Mesenchymal stem cell (in vitro differentiated cells and primary cell): ENCODE results near the gene DNAH2.
A peak's percentile ranks its signal among the peaks of the same experiment; 100 is the strongest.

ENCODE experiments used
- DNase-seq: peaks from one replicate; pipeline ENCODE4 v3.0.0-alpha.2; 2013
- H2AFZ ChIP-seq: one replicate; pipeline ENCODE4 v1.6.1; 2013; ENCODE audit warnings: low read depth, mild to moderate bottlenecking, control low read depth, inconsistent platforms, low read length, moderate library complexity
- H2AK5ac ChIP-seq: 2 replicates; pipeline ENCODE4 v1.6.1; 2013; ENCODE audit warnings: low read length, moderate library complexity, mild to moderate bottlenecking, inconsistent platforms; ENCODE audit not compliant: severe bottlenecking
- H2BK120ac ChIP-seq: one replicate; pipeline ENCODE4 v1.6.1; 2013; ENCODE audit warnings: low read depth, mild to moderate bottlenecking, inconsistent platforms, low read length, moderate library complexity
- H2BK12ac ChIP-seq, 2 experiments: one replicate each; pipeline ENCODE4 v1.6.1; 2013; ENCODE audit warnings: inconsistent platforms in 2 of 2, low read length in 2 of 2, mild to moderate bottlenecking in 2 of 2, moderate library complexity in 2 of 2, control low read depth in 1 of 2
- H2BK15ac ChIP-seq: one replicate; pipeline ENCODE4 v1.6.1; 2013; ENCODE audit warnings: mild to moderate bottlenecking, low read depth, inconsistent platforms; ENCODE audit not compliant: poor library complexity, severe bottlenecking
- H2BK5ac ChIP-seq: 2 replicates; pipeline ENCODE4 v1.6.1; 2013; ENCODE audit warnings: low read depth, mild to moderate bottlenecking, low read length, control low read depth, inconsistent platforms; ENCODE audit not compliant: poor library complexity, severe bottlenecking
- H3K14ac ChIP-seq, 2 experiments: one replicate each; pipeline ENCODE4 v1.6.1; 2013; ENCODE audit warnings: inconsistent platforms in 2 of 2, low read length in 2 of 2, control low read depth in 1 of 2, mild to moderate bottlenecking in 1 of 2, moderate library complexity in 1 of 2
- H3K18ac ChIP-seq, 2 experiments: one replicate each; pipeline ENCODE4 v1.6.1; 2013; ENCODE audit warnings: inconsistent platforms in 2 of 2, low read length in 2 of 2, control low read depth in 1 of 2, low read depth in 1 of 2, mild to moderate bottlenecking in 1 of 2
- H3K23ac ChIP-seq, 2 experiments: one replicate each; pipeline ENCODE4 v1.6.1; 2013; ENCODE audit warnings: inconsistent platforms in 2 of 2, low read length in 2 of 2, mild to moderate bottlenecking in 2 of 2, moderate library complexity in 2 of 2, control low read depth in 1 of 2
- H3K27ac ChIP-seq: 2 replicates; pipeline ENCODE4 v1.5.1; 2013; ENCODE audit warnings: mild to moderate bottlenecking, moderate library complexity, low read length, control low read depth, inconsistent platforms; ENCODE audit not compliant: poor library complexity, severe bottlenecking
- H3K27me3 ChIP-seq, 2 experiments: 2 replicates each; pipeline versions ENCODE4 v1.6.1 to v1.7.0; 2013; ENCODE audit warnings: low read length in 2 of 2, mild to moderate bottlenecking in 2 of 2, moderate library complexity in 2 of 2, control low read depth in 1 of 2, inconsistent platforms in 1 of 2; ENCODE audit not compliant: control insufficient read depth in 1 of 2, insufficient read depth in 1 of 2
- H3K36me3 ChIP-seq, 2 experiments: 2 replicates each; pipeline versions ENCODE4 v1.6.1 to v1.7.0; 2013; ENCODE audit warnings: low read length in 2 of 2, control low read depth in 1 of 2, inconsistent platforms in 1 of 2, low read depth in 1 of 2, mild to moderate bottlenecking in 1 of 2; ENCODE audit not compliant: insufficient read depth in 2 of 2, control insufficient read depth in 1 of 2
- H3K4ac ChIP-seq, 2 experiments: one replicate each; pipeline ENCODE4 v1.6.1; 2013; ENCODE audit warnings: inconsistent platforms in 2 of 2, low read length in 2 of 2, mild to moderate bottlenecking in 2 of 2, moderate library complexity in 2 of 2, control low read depth in 1 of 2, low read depth in 1 of 2
- H3K4me1 ChIP-seq: 2 replicates; pipeline ENCODE4 v1.6.1; 2013; ENCODE audit warnings: low read depth, low read length, control low read depth; ENCODE audit not compliant: control insufficient read depth, insufficient read depth
- H3K4me2 ChIP-seq: 2 replicates; pipeline ENCODE4 v1.6.1; 2013; ENCODE audit warnings: low read length, mild to moderate bottlenecking, inconsistent platforms; ENCODE audit not compliant: poor library complexity, severe bottlenecking
- H3K4me3 ChIP-seq, 2 experiments: 2 replicates each; pipeline versions ENCODE4 v1.5.1 to v1.7.0; 2013; ENCODE audit warnings: low read length in 2 of 2, mild to moderate bottlenecking in 2 of 2, control low read depth in 1 of 2, low read depth in 1 of 2; ENCODE audit not compliant: insufficient read depth in 1 of 2
- H3K79me1 ChIP-seq: replicated peaks from 2 replicates; pipeline ENCODE4 v1.6.1; 2013; ENCODE audit warnings: mild to moderate bottlenecking, control low read depth, low read length, inconsistent platforms; ENCODE audit not compliant: poor library complexity, severe bottlenecking
- H3K9ac ChIP-seq: 2 replicates; pipeline ENCODE4 v1.7.0; 2013; ENCODE audit warnings: mild to moderate bottlenecking, low read length, moderate library complexity
- H3K9me3 ChIP-seq: 2 replicates; pipeline ENCODE4 v1.7.0; 2013; ENCODE audit warnings: mild to moderate bottlenecking, low read length; ENCODE audit not compliant: control insufficient read depth
- H4K8ac ChIP-seq: one replicate; pipeline ENCODE4 v1.6.1; 2013; ENCODE audit warnings: inconsistent platforms, mild to moderate bottlenecking, low read length, moderate library complexity
- H4K91ac ChIP-seq: one replicate; pipeline ENCODE4 v1.6.1; 2013; ENCODE audit warnings: mild to moderate bottlenecking, low read length, inconsistent platforms
- WGBS: methylation state at CpG from one replicate; pipeline ENCODE4 v1.1.7; 2013; ENCODE audit warnings: mixed read lengths; 5-methylcytosine and 5-hydroxymethylcytosine counted together

Gene DNAH2

GRCh38 chr17:7707858-7708750 is 9.4 kb upstream of the DNAH2 start:
- Histone ChIP-seq H2BK12ac (no peak overlapping the region), H3K4ac (no peak overlapping the region), H3K4me1 (peaks cover 25% of the 10 kb centered on the region), H3K9me3 (no peaks in the 10 kb centered on the region), H3K9ac (no peak overlapping the region), H2BK5ac (no peak overlapping the region), H3K36me3 (peaks cover under 1 to 5% of the 10 kb centered on the region in 2 experiments), H2AK5ac (no peak overlapping the region), H2BK15ac (peak overlapping the region; percentile 7), H3K79me1 (peaks cover 2% of the 10 kb centered on the region), H3K14ac (no peak overlapping the region), H2BK120ac (no peak overlapping the region), H3K4me2 (no peak overlapping the region), H3K4me3 (no peak overlapping the region), H3K18ac (no peak overlapping the region), H2AFZ (no peak overlapping the region), H3K27ac (no peak overlapping the region), H3K27me3 (peaks cover 59 to 74% of the 10 kb centered on the region in 2 experiments), H4K8ac (no peak overlapping the region), H4K91ac (no peak overlapping the region), H3K23ac (no peak overlapping the region)
- no peak for DNase-seq
- 92% methylated on average over 22 of the region's 22 CpGs for WGBS

- Histone ChIP-seq H3K23ac (no peak overlapping the region), H3K9ac (no peak overlapping the region), H2AK5ac (no peak overlapping the region), H3K4ac (no peak overlapping the region), H4K91ac (no peak overlapping the region), H2BK15ac (no peak overlapping the region), H2BK12ac (no peak overlapping the region), H2BK5ac (no peak overlapping the region), H3K9me3 (no peaks in the 10 kb centered on the region), H3K4me3 (no peak overlapping the region), H3K36me3 (peaks cover 0 to 2% of the 10 kb centered on the region in 2 experiments), H3K4me1 (peaks cover 21% of the 10 kb centered on the region), H2BK120ac (no peak overlapping the region), H3K27ac (no peak overlapping the region), H2AFZ (no peak overlapping the region), H3K79me1 (peaks cover 2% of the 10 kb centered on the region), H3K14ac (no peak overlapping the region), H3K4me2 (no peak overlapping the region), H3K27me3 (peaks cover 54 to 79% of the 10 kb centered on the region in 2 experiments), H4K8ac (no peak overlapping the region), H3K18ac (no peak overlapping the region)
- 92% methylated on average over 8 of the region's 11 CpGs for WGBS
- DNase-seq, result no peak
These were observed 8.5 kb upstream of the DNAH2 start for GRCh38 chr17:7709031-7709430.

GRCh38 chr17:7710301-7710700 is 7.2 kb upstream of the DNAH2 start:
- Histone ChIP-seq H3K27me3 (peaks cover 47 to 78% of the 10 kb centered on the region in 2 experiments), H3K27ac (no peak overlapping the region), H2BK15ac (no peak overlapping the region), H2AFZ (no peak overlapping the region), H3K14ac (no peak overlapping the region), H3K18ac (no peak overlapping the region), H3K4me3 (no peak overlapping the region), H2AK5ac (no peak overlapping the region), H3K4ac (no peak overlapping the region), H3K9me3 (no peaks in the 10 kb centered on the region), H2BK12ac (no peak overlapping the region), H3K4me2 (no peak overlapping the region), H3K4me1 (peaks cover 13% of the 10 kb centered on the region), H4K91ac (no peak overlapping the region), H3K23ac (no peak overlapping the region), H3K79me1 (peaks cover 2% of the 10 kb centered on the region), H4K8ac (peak overlapping the region; percentile 83), H2BK5ac (no peak overlapping the region), H3K9ac (no peak overlapping the region), H3K36me3 (peaks cover 0 to 2% of the 10 kb centered on the region in 2 experiments), H2BK120ac (no peak overlapping the region)
- WGBS, result 77% methylated on average over 7 of the region's 7 CpGs
- DNase-seq, result no peak

GRCh38 chr17:7711051-7711755 is 6.3 kb upstream of the DNAH2 start:
- Histone ChIP-seq H3K4me2 (no peak overlapping the region), H4K91ac (no peak overlapping the region), H3K27me3 (peaks cover 39 to 78% of the 10 kb centered on the region in 2 experiments), H3K9ac (no peak overlapping the region), H3K36me3 (peaks cover 0 to 2% of the 10 kb centered on the region in 2 experiments), H2AFZ (no peak overlapping the region), H3K18ac (no peak overlapping the region), H2BK15ac (no peak overlapping the region), H3K4ac (no peak overlapping the region), H2BK120ac (no peak overlapping the region), H3K4me1 (peaks cover 6% of the 10 kb centered on the region), H3K23ac (no peak overlapping the region), H3K4me3 (no peak overlapping the region), H3K14ac (no peak overlapping the region), H4K8ac (no peak overlapping the region), H3K9me3 (no peaks in the 10 kb centered on the region), H2BK12ac (no peak overlapping the region), H3K27ac (no peak overlapping the region), H3K79me1 (peaks cover 3% of the 10 kb centered on the region), H2AK5ac (no peak overlapping the region), H2BK5ac (no peak overlapping the region)
- WGBS, result 86% methylated on average over 3 of the region's 7 CpGs
- no peak for DNase-seq
